Activated CD8-positive, alpha-beta memory T cell treated with anti-CD3 and anti-CD28 coated beads, Interleukin-2, amount 50 U/mL, for 1 hour (primary cell): ENCODE results near the gene UBE3C.
"Not testable (repeated sequence)": the region's sequence is repeated elsewhere in the genome, so short reads cannot be mapped to it uniquely, and the experiment has no call there.

Source experiments
- DNase-seq: peaks from one replicate; pipeline ENCODE4 v3.0.0-alpha.2; 2020; ENCODE audit errors: extremely low read depth

The UBE3C gene

DNA sequence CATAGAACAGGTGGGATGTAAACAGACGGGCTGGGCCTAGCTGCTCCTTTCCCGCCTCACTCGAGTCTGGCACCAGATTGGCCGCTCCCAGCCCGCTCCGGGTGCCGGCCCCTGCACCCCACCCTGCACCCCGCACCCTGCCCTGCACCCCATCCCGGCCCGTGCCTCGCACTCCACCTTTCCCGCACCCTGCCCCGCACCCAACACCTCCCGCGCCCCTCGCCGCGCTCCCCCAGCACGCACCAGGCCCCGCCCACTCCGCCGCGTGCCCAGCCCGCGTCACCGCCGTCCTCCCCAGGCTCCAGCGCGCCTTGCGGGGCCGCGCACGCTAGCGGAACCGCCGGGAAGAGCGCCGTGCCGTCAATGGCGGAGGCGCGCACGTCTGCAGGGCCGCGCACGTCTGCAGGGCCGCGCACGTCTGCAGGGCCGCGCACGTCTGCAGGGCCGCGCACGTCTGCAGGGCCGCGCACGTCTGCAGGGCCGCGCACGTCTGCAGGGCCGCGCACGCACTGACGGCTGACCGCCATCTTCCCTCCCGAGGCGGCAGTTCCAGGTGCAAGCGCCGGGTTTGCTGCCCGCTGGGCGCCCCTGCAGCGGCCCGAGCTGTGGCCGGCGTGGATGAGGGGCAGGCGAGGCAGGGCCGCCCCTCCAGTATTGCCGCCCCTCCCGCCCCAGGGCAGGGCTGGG is at the start of gene UBE3C:
TSS of gene UBE3C (plus strand) at position 503 of the 687 bp plus-strand sequence. CDS start 347 bp downstream, outside the sequence.
- DNase-seq, result peak; percentile 55

DNA sequence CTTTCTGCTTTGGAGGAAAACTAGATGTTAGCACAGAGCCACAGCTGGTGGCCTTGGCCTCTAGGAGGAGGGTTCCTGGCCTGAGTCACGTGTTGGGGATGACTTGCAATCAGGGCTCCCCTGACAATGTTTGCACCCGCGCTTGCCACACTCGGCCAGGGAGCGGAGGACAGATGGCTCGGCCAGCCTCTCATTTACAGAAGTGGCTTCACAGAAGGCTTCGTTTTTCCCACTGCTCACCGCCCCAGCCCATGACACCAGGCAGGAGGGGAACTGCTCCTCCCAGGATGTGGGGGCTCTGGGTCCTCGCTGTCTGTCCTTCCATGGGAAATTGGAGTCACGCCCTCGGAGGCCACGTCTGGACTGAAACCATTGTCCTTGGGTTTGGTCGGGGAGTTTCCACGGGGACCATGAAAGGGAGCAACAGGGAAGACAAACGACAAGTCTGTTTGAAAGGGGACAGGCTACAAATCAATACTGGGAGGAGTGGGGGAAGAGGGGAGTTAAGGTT is 49.6 kb upstream of the UBE3C start:
- DNase-seq, result no peak

GRCh38 chr7:157090485-157091165 is 48.1 kb upstream of the UBE3C start:
- DNase-seq, result no peak

GRCh38 chr7:157096286-157097055 is 42.3 kb upstream of the UBE3C start:
- no peak for DNase-seq

GRCh38 chr7:157097056-157097329 is 41.7 kb upstream of the UBE3C start:
- DNase-seq, result no peak

DNA sequence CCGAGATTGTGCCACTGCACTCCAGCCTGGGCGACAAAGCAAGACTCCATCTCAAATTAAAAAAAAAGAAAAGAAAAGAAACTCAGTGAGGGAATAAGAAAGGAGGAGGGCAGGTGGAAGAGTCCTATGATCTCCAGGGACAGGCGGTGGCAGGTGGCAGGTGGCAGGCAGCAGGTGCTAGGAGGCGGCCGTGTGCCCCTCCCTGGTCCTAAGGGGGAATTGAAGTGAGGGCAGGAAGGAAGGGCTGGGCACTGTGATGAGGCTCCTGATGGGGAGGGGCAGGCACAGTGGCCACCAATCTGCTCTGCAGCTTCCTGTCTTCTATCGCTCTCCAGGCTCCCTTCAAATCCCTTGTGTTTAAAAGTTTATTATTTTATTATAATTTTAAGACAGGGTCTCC is 41.2 kb upstream of the UBE3C start:
- DNase-seq, result no peak

GRCh38 chr7:157100005-157100404 is 38.7 kb upstream of the UBE3C start:
- DNase-seq, result not testable (repeated sequence)

DNA sequence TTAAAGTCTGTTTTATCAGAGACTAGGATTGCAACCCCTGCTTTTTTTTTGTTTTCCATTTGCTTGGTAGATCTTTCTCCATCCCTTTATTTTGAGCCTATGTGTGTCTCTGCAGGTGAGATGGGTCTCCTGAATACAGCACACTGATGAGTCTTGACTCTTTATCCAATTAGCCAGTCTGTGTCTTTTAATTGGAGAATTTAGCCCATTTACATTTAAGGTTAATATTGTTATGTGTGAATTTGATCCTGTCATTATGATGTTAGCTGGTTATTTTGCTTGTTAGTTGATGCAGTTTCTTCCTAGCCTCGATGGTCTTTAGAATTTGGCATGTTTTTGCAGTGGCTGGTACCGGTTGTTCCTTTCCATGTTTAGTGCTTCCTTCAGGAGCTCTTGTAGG is 35.1 kb upstream of the UBE3C start:
- not testable (repeated sequence) for DNase-seq

GRCh38 chr7:157111311-157111710 is 27.4 kb upstream of the UBE3C start:
- no peak for DNase-seq

GRCh38 chr7:157112706-157113105 is 26.0 kb upstream of the UBE3C start:
- DNase-seq, result no peak

GRCh38 chr7:157113607-157114006 is 25.1 kb upstream of the UBE3C start:
- no peak for DNase-seq

GRCh38 chr7:157116762-157117161 is 22.0 kb upstream of the UBE3C start:
- DNase-seq, result no peak

DNA sequence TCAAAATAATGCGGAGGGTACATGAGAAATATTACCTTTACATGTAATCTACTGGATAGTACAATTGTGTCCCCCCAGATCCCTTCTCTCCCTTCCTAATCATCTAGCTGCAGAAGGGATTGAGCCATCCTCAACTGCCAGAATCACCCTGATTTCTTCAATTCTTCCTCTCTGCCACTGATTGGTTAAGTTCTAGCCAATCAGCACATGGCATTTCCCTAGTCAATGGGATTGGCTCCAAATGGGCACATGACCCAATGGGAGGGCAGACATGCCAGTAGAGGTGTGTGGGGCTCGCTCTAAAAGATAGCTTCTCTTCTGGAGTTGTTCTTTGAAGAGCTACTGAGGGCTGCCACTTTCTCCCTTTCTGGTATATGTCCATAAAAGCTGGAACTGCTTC is 20.9 kb upstream of the UBE3C start:
- no peak for DNase-seq

GRCh38 chr7:157120181-157120580 is 18.5 kb upstream of the UBE3C start:
- DNase-seq, result no peak

DNA sequence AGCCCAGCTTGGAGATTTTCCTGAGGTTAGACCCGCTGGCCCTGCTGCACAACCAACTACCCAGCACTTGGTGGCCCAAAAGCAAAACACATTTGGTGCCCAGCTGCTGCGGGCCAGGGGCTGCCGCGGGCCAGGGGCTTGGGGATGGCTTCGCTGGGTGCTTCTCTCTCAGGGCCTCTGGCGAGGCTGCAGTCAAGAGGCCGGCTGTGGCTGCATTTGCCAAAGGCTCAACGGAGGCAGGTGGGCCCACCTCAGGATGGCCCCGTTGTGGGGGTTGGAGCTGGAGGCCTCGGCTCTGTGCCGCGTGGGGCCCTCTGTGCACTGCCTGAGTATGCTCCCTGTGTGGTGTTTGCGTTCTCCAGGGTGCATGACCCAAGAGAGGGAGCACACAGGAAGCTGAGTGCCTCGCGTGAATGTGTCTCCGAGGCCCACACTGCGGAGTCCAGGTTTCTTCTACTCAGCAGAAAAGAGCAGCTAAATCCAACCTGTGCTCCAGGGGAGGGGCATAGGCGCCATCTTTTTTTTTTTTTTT is 17.5 kb upstream of the UBE3C start:
- no peak for DNase-seq

DNA sequence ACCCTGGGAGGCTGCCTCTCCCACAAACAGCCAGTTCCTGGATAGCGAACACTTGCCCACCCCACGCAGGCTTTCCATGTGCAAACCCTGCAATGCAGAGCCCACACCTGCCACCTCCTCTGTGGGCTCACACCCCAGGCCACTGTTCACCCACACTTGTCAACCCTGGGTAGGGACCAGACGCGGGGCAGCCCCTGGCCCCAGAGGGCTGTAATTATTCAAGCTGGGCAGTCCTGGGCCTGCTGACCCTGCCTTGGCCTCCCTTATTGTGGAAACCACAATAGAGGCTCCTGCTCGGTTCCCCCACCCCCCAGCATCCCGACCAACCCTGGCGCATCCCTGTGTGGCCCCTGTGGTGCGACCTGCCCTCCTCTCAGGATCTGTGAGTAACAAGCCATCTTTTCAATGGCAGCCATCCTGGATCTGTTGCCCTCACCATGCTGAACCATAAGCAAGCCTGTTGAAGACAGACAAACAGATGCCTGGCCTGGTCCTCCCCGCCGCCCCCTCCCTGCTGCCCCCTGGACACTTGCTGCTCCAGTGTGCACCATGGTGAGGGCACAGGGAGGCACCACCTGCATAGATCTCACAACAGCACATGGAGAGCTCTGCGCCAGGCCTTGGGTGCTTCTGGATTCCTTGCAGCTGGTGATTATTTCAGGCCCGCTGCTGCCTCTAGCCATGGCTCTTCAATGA is 15.8 kb upstream of the UBE3C start:
- DNase-seq, result no peak

DNA sequence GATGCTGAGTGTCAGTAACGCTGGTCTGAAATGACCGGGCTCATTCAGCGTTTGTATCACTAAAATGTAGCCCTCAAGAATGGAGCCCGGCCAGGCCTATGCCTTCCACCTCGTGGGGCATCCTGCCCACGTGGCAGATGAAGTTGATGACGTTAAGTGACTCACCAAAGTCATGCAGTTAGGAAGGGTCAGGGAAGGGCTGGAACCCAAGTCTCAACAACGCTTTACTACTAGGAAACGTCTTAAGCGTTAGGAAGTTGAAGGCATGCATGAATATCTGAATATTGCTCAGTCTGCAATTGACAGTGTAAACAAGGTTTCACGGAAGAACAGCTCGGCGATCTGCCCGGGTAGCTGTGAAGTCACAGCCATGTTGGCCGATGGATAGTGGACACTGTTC is 14.0 kb upstream of the UBE3C start:
- DNase-seq, result no peak

- no peak for DNase-seq
Measured at GRCh38 chr7:157125376-157126223, 13.1 kb upstream of the UBE3C start.

DNA sequence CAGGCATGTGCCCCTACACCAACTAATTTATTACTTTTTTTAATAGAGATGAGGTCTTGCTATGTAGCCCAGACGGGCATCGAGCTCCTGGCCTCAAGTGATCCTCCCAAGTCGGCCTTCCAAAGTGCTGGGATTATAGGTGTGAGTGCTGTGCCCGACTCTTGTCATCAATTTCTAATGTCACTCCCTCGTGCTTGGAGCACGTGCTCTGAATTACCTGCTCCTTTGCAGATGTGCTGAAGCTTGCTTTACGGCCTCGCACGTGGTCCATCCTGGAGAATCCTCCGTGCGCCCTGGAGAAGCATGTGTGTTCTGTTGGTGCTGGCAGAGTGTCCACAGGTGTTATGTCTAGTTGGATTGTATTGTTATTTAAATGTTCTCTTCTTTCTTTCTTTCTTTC is 11.8 kb upstream of the UBE3C start:
- DNase-seq, result no peak

- DNase-seq, result no peak
Measured at GRCh38 chr7:157129200-157129599, 9.5 kb upstream of the UBE3C start.

DNA sequence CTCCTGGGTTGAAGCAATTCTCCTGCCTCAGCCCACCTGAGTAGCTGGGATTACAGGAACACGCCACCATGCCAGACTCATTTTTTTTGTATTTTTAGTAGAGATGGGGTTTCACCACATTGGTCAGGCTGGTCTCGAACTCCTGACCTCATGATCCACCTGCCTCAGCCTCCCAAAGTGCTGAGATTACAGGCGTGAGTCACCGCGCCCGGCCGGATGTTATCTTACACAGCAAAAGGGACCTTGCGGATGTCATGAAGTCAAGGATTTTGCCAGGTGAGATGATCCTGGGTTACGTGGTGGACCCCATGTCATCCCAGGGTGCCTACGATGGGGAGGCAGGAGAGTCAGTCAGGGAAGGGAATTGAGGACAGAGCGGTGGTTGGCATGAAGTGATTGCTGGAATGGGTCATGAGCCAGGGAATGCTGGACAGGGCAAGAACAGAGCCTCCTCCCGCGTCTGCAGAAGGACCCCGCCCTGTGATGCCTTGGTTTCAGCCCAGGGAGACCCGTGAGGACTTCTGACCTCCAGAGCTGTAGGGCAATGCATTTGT is 8.7 kb upstream of the UBE3C start:
- DNase-seq, result no peak
